Transverse colon (tissue), 4 donors: ENCODE results near the gene U2AF2. TPM values are rescaled to one million over a fixed set of nuclear protein-coding genes. Genes with fewer than 3 reads are reported as not detected.

ENCODE experiments used
- DNase-seq: peaks from one replicate; pipeline ENCODE4 v3.0.0-alpha.2; 2019
- H3K27ac ChIP-seq, 4 donors: fragments of 200-600 bp; sonication (generic); 2 replicates each; pipeline ENCODE4 v1.5.1; 2016 to 2018; ENCODE audit warnings: inconsistent platforms in 4 of 4
- H3K27me3 ChIP-seq: fragments of 200-600 bp; sonication (generic); 2 replicates; pipeline ENCODE4 v1.5.1; 2017; ENCODE audit warnings: inconsistent platforms
- H3K36me3 ChIP-seq, 4 donors: fragments of 200-600 bp; sonication (generic); 2 replicates each; pipeline ENCODE4 v1.5.1; 2017 to 2019; ENCODE audit warnings: inconsistent platforms in 4 of 4
- H3K4me1 ChIP-seq, 4 donors: fragments of 200-600 bp; sonication (generic); 2 replicates each; pipeline ENCODE4 v1.5.1; 2017 to 2020; ENCODE audit warnings: inconsistent platforms in 4 of 4
- H3K4me3 ChIP-seq, 4 donors: fragments of 200-600 bp; sonication (generic); 1 replicate in 1 of 4; 2 replicates in 3 of 4; pipeline versions ENCODE4 v1.5.1 to v1.6.1; 2017 to 2019; ENCODE audit warnings: inconsistent platforms in 4 of 4
- H3K9me3 ChIP-seq, 2 donors: fragments of 200-600 bp; sonication (generic); 2 replicates each; pipeline ENCODE4 v1.5.1; 2017 to 2019; ENCODE audit warnings: inconsistent platforms in 2 of 2
- CTCF ChIP-seq, 5 experiments: fragments of 200-600 bp in 3 of 5; fragments of 450-650 bp in 2 of 5; sonication (generic) in 3 of 5; IDR thresholded peaks; 1 replicate in 2 of 5; 2 replicates in 3 of 5; pipeline ENCODE4 v1.5.1; 2016 to 2017; ENCODE audit warnings: antibody characterized with exemption in 5 of 5, inconsistent platforms in 3 of 5, mild to moderate bottlenecking in 2 of 5, moderate library complexity in 1 of 5
- EP300 ChIP-seq: sonication (generic); formaldehyde crosslinking; IDR thresholded peaks from one replicate; pipeline ENCODE4 v1.6.1; 2017; ENCODE audit warnings: antibody characterized with exemption, low read depth
- POLR2A ChIP-seq: fragments of 450-650 bp; IDR thresholded peaks from one replicate; pipeline ENCODE4 v1.6.1; 2016; ENCODE audit warnings: antibody characterized with exemption, mild to moderate bottlenecking, moderate library complexity
- POLR2AphosphoS5 ChIP-seq, 3 donors: sonication (generic); formaldehyde crosslinking; IDR thresholded peaks; one replicate each; pipeline ENCODE4 v1.6.1; 2016; ENCODE audit warnings: antibody characterized with exemption in 3 of 3
- WGBS, 2 donors: methylation state at CpG; one replicate each; pipeline ENCODE4 v1.1.5; 2018; ENCODE audit warnings: low coverage in 1 of 2; 5-methylcytosine and 5-hydroxymethylcytosine counted together
- in situ Hi-C, 4 donors: fragments of 200-750 bp; cut with MboI; loops; one replicate each; pipeline versions ENCODE4 v1.15.0 to v1.15.1; 2017; ENCODE audit warnings: low sequenced_read_pairs in 3 of 4, low pct_ligation_motif_present in 1 of 4, low pct_unique_long_range_greater_than_20kb in 1 of 4
- intact Hi-C: fragments of 100-400 bp; cut with DNase I; formaldehyde crosslinking; loops from one replicate; pipeline ENCODE4 v1.15.1; 2023; ENCODE audit warnings: low total_unique reads
- total RNA-seq, 4 donors: library from RNA; depleted of rRNA; stranded (reverse); fragments of >200 nt; gene quantifications; one replicate each; pipeline ENCODE4 v1.1.0, GENCODE V29; 2016

The U2AF2 gene
- total RNA-seq, 4 donors from 2014 or later = 112 to 185 (median 130) TPM

- H3K27ac ChIP-seq = no peak overlapping the region
- in situ Hi-C loops = no loop called here
These were observed 12.2 kb downstream of the U2AF2 start for GRCh38 chr19:55667006-55667381.

GRCh38 chr19:55667511-55667910 lies 12.7 kb downstream of the U2AF2 start:
- Histone ChIP-seq H3K4me3 (no peak overlapping the region), H3K27me3 (no peaks in the 10 kb centered on the region), H3K27ac (no peak overlapping the region), H3K36me3 (peaks cover 0 to 58% (median 31%) of the 10 kb centered on the region in 4 donors), H3K9me3 (no peaks in the 10 kb centered on the region), H3K4me1 (peaks cover 0 to 5% (median 1%) of the 10 kb centered on the region in 4 donors)
- 86 to 94% methylated on average over 3 to 12 of the region's 12 CpGs for WGBS, 2 donors
- intact Hi-C loops (no loop called here), in situ Hi-C loops (no loop called here)
- TF ChIP-seq CTCF (IDR thresholded peaks at IDR 0.05) = no peak
- no peak for TF ChIP-seq POLR2A
- TF ChIP-seq POLR2AphosphoS5 (IDR thresholded peaks at IDR 0.05) = no peak
- TF ChIP-seq EP300 = no peak
- DNase-seq = no peak

More at GRCh38 chr19:55667006-55667381, 12.2 kb downstream of the U2AF2 start:
- TF ChIP-seq POLR2A (no peak), POLR2AphosphoS5 (IDR thresholded peaks at IDR 0.05) (no peak), CTCF (IDR thresholded peaks at IDR 0.05) (no peak), EP300 (no peak)
- Histone ChIP-seq H3K4me3 (no peak overlapping the region), H3K36me3 (peaks cover 0 to 63% (median 33%) of the 10 kb centered on the region in 4 donors), H3K4me1 (peaks cover 0 to 5% (median 1%) of the 10 kb centered on the region in 4 donors), H3K27me3 (no peaks in the 10 kb centered on the region), H3K9me3 (no peaks in the 10 kb centered on the region)
- no peak for DNase-seq
- intact Hi-C loops = no loop called here
- 92% methylated on average over 4 of the region's 4 CpGs; no CpG with 5 or more reads in 1 of the 2 donors for WGBS, 2 donors

- 62% methylated on average over 11 of the region's 11 CpGs; no CpG with 5 or more reads in 1 of the 2 donors for WGBS, 2 donors
- no peak for DNase-seq
- Histone ChIP-seq H3K9me3 (no peaks in the 10 kb centered on the region), H3K27ac (peak overlapping the region in 1 of 4 donors; percentile 2), H3K36me3 (peaks cover 0 to 53% (median 29%) of the 10 kb centered on the region in 4 donors), H3K4me1 (peaks cover 0 to 5% (median 1%) of the 10 kb centered on the region in 4 donors), H3K4me3 (no peak overlapping the region), H3K27me3 (no peaks in the 10 kb centered on the region)
- TF ChIP-seq EP300 = no peak
- no peak for TF ChIP-seq CTCF (IDR thresholded peaks at IDR 0.05)
- no peak for TF ChIP-seq POLR2AphosphoS5 (IDR thresholded peaks at IDR 0.05)
- no peak for TF ChIP-seq POLR2A
- in situ Hi-C loops = no loop called here
- intact Hi-C loops = no loop called here
These were observed 13.1 kb downstream of the U2AF2 start for GRCh38 chr19:55667958-55668357.

GRCh38 chr19:55668603-55669348 lies 13.9 kb downstream of the U2AF2 start:
- peaks cover 0 to 45% (median 23%) of the 10 kb centered on the region in 4 donors for H3K36me3 ChIP-seq
- intact Hi-C loops = no loop called here
- DNase-seq = no peak
- no peak for TF ChIP-seq POLR2A
- WGBS, 2 donors = 87% methylated on average over 30 of the region's 30 CpGs; no CpG with 5 or more reads in 1 of the 2 donors
- H3K4me3 ChIP-seq = no peak overlapping the region
- H3K27ac ChIP-seq = peak overlapping the region in 1 of 4 donors; percentile 2
- H3K27me3 ChIP-seq = no peaks in the 10 kb centered on the region
- no peaks in the 10 kb centered on the region for H3K9me3 ChIP-seq
- in situ Hi-C loops = no loop called here
- peaks cover 0 to 5% (median 2%) of the 10 kb centered on the region in 4 donors for H3K4me1 ChIP-seq
